GM18505 (cell line): ENCODE results near the gene CYP4F3.
"Not testable (repeated sequence)": the region's sequence is repeated elsewhere in the genome, so short reads cannot be mapped to it uniquely, and the experiment has no call there.

Source experiments
- ATAC-seq: cut with Tn5 transposase; IDR thresholded peaks from one replicate; pipeline ENCODE4 v1.9.1; 2021; ENCODE audit not compliant: unreplicated experiment
- POLR2A ChIP-seq: IDR thresholded peaks from 4 replicates; pipeline ENCODE4 v1.6.1; 2011; ENCODE audit warnings: borderline replicate concordance; ENCODE audit not compliant: insufficient read depth, insufficient read length; ENCODE audit errors: extremely low read depth

The CYP4F3 gene

DNA sequence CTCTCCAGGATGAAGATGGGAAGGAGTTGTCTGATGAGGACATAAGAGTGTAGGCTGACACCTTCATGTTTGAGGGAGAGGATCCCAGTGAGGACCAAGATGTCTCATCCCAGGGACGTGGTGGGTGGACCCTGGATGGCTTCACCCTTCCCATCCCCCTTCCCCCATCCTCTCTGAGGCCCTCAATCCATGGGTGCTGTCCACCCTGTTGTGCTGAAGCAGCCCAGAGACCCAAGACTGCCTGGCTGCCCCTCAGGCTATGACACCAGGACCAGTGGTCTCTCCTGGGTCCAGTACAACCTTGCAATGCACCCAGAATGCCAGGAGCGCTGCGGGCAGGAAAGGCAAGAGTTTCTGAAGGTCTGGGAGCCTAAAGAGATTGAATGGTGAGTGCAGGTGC lies 28.7 kb downstream of the CYP4F3 start:
- no peak for TF ChIP-seq POLR2A
- ATAC-seq, result no peak

DNA sequence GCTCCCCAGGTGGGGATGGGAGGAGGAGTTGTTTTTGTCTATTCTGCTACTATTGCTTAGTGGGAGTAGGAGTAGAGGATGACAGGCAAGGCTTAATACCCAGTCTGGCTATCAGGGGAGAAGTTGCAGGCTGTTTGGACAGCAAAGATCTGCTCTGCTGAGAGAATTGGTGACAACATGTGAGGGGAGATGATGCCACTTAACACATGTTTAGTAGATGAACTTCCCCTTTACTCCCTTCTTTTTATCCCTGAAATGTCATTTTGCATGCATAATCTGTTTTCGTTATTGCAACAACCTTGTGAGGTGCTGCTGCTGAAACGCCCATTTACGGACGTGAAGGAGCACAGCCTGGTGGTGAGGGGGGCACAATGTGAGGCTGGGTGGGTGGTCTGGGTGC lies 29.2 kb downstream of the CYP4F3 start:
- TF ChIP-seq POLR2A, result no peak
- no peak for ATAC-seq

DNA sequence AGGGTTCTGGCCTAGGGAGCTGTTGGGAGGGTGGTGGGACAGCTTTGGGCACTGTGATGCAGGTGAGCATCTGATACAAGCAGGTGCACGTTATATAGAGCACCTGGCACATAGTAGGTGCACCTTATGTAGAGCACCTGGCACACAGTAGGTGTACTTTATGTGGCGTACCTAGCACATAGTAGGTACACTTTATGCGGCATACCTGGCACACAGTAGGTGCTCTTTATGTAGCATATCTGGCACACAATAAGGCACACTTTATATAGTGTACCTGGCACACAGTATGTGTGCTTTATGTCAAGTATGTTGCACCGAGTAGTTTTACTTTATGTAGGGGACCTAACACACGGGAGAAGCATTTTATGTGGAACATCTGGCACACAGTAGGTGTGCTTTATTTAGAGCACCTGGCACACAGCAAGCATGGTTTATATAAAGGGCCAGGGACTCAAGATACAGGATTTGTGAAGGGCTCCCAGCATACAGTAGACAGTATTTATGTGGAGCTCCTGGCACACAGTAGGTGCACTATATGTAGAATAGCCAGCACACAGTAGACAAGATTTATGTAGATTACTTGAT lies 30.6 kb downstream of the CYP4F3 start:
- ATAC-seq, result no peak
- TF ChIP-seq POLR2A, result no peak

DNA sequence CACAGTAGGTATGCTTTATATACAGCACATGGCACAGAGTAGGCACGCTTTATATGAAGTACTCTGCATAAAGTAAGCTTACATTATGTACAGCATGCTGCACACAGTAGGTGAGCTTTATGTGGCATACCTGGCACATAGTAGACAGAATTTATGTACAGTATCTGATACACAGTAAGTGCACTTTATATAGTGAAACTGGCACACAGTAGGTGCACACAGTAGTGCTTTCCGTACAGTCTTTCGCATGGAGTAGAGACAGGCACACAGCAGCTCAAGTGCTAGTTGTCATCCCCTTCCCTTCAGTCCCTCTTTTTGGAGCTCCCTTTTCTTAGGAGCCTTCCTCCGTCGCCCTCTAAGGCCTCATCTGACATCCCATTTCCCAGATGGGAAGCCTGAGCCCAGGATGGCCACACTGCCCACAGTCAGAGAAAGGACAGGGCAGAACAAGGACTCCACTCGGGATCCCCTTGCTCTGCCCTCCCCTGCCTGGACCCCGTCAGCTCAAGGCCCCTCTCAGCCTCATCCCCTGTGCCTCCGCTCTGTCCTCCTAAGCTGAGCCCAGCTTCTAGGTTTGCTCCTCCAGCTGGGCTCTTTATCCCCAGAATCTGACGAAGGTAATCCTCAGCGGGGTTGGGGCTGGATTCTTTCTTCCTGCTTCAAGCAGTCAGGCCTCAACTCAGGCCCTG lies 31.3 kb downstream of the CYP4F3 start:
- TF ChIP-seq POLR2A, result no peak
- no peak for ATAC-seq

DNA sequence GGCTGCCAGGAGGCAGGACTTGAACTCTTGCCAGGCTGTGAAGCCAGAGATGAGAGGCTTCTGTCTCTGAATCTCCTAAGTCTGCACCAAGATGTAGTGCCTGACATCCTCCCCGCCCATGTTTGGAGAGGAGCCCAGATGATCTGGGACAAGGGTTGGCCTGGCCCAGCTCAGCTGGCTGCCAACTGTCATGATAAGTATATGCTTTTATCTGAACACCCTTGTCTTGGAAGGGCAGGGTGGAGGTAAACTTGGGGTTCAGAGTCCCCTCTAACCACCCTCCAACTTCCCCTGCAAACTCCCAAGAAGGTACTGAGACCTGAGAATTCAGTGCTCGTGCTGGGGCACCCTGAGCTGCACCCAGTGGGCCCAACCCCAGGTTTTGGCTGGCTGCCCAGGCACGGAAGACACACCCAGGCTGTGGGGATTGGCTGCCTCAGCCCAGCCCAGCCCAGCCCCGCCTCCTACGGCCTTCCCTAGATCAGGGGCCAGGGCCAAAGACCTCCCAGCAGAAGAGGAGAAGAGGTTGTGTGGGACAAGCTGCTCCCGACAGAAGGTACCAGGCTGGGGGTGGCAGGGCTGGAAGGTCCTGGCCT lies 32.0 kb downstream of the CYP4F3 start, which contains the start of gene CYP4F12:
TSS of gene CYP4F12 (plus strand) at position 508 of the 596 bp plus-strand sequence. CDS start 443 bp downstream, outside the sequence.
- TF ChIP-seq POLR2A, result no peak
- no peak for ATAC-seq

DNA sequence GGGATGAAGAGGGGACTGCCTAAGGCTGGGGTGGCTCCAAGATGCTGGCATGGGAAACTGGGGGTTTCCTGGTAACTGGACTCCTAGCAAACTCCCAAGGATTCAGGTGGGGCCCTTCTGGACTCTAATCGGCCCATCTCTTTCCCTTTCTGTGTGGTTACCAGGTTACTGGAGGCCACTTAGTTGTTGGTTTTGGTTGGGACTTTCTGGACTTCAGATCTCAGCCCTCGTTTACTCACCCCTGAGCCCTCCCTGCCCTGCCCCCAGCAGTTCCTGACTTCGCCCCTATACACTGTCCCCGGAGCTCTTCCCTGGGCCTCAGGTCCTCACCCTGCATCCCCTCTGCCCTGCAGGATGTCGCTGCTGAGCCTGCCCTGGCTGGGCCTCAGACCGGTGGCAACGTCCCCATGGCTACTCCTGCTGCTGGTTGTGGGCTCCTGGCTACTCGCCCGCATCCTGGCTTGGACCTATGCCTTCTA lies 32.5 kb downstream of the CYP4F3 start:
- TF ChIP-seq POLR2A, result no peak
- no peak for ATAC-seq

DNA sequence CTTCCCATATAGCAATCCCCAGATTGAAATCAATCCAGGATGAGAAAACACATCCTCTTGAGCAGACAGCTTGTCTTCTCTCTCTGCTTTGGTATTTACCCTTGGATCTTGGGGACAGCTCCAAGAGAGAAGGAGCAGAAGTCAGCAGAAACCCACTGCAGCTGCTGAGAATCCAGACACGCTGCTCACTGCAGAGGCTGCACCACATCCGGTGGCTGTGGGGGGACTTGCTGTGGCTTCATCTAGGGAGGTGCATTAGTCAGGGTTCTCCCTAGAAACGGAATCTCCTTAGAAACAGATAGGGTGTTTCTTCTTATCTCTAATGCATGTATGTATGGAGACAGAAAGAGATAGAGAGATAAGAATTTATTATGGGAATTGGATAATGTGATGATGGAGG lies 34.9 kb downstream of the CYP4F3 start:
- no peak for ATAC-seq
- TF ChIP-seq POLR2A, result no peak

DNA sequence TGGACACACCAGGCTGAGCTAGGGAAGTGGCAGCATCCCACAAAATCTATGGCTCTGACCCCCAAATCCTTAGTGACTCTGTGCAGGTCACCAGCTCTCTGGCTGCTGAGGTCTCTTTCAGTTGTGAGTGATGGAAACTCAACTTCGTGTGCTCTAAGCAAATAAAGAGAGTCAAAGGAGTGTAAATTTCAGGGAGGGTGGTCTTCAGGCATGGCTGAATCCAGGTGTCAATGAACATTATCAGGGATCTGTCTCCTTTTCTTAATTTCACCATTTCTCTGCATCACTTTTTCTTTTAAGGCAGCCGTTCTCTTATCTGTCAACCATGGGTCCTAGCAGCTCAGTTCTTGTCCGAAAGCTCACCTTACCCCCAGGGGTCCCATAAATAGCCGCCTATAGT lies 38.4 kb downstream of the CYP4F3 start:
- no peak for ATAC-seq

DNA sequence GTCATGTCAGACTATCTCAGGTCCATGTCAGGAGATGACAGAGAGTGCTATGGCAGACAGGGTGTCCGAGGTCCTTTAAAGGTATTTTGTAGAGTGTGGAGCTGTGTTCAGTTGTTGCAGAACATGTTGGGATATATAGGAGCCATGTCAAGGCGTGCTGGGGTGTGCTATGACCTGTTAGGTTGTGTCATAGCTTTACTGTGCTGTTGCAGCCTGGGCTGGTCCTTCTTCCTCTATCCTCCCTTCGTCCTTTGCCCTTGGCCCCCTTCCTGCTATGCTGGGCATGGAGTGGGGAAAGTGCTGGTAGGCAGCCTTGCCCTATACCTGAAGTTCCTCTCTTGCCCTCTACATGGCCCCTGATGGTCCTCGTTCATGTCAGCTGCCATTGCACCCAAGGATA lies 39.2 kb downstream of the CYP4F3 start:
- ATAC-seq, result not testable (repeated sequence)

More for the DNA sequence above, 38.4 kb downstream of the CYP4F3 start:
- no peak for TF ChIP-seq POLR2A

DNA sequence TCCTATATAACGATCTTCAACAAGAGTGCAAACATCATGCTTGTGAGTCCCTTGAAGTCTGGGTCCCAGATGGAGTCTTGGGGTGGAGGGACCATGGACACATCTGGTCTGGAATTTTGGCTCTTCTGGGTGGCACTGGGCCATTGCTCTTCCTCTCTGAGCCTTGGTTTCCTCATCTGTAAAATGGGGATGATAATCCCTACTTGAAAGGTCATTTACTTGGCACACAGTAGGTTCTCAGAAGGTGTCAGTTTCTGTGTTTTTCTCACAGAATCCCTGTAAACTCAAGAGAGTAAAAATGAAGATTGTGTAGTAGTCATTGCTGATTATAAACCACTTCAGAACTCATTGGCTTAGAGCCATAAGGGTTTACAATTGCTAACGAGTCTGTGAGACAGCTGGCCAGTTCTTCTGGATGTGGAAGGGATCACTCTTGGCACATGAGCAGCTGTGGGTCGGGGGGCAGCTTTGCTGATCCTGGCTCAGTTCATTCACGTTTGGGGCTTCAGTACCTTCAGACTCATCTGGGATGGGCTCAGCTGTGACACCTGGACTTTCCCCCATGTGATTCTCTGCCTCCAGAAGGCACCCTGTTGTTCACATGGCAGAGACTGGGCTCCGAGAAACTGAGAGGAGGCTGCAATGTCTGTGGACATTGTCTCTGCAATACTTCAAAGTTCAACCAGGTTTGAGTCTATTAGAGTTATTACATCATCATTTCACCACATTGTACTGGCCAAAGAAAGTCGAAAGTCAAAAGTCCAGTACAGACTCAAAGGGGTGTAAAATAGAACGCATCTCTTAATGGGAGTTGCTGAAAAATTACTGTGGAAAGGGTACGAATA lies 40.0 kb downstream of the CYP4F3 start:
- no peak for ATAC-seq
- no peak for TF ChIP-seq POLR2A

DNA sequence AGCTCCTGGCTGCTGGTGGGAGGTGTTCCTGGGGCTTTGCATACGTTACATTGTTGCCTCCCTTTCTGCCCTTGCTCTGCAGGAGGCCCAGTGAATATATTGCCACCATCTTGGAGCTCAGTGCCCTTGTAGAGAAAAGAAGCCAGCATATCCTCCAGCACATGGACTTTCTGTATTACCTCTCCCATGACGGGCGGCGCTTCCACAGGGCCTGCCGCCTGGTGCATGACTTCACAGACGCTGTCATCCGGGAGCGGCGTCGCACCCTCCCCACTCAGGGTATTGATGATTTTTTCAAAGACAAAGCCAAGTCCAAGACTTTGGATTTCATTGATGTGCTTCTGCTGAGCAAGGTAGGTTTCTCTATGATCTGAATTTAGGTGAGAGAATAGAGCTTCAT lies 42.7 kb downstream of the CYP4F3 start:
- TF ChIP-seq POLR2A, result no peak
- no peak for ATAC-seq

DNA sequence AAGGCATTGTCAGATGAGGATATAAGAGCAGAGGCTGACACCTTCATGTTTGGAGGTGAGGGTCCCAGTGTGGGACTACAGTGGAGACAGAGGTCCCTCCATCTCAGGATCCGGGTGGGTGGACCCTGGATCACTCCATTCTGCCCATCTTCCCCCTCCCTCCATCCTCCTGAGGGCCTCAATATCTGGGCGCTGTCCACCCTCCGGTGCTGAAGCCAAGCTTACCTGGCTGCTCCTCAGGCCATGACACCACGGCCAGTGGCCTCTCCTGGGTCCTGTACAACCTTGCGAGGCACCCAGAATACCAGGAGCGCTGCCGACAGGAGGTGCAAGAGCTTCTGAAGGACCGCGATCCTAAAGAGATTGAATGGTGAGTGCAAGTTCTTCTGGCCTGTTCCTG lies 44.1 kb downstream of the CYP4F3 start:
- no peak for ATAC-seq
- TF ChIP-seq POLR2A, result no peak

DNA sequence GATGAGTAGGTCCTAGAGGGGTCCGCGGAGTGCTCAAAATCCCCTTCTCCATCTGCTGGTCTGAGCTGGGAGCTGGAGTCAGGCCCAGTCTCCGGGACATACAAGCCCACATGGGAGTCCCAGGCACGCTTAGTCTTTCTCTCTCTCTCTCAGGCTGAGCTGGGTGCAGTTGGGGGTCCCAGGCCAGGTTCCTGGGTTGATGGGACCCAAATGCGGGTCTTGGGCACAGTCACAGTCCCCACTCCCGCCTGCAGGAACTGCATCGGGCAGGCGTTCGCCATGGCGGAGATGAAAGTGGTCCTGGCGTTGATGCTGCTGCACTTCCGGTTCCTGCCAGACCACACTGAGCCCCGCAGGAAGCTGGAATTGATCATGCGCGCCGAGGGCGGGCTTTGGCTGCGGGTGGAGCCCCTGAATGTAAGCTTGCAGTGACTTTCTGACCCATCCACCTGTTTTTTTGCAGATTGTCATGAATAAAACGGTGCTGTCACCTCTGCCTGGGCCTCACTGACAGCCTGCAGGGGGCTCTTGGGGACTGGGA lies 56.0 kb downstream of the CYP4F3 start:
- TF ChIP-seq POLR2A, result no peak
- ATAC-seq, result no peak
